IMR-90 (cell line): ENCODE measurements around the gene R3HDM4. TPM values are rescaled to one million over a fixed set of nuclear protein-coding genes. Genes with fewer than 3 reads are reported as not detected.

ENCODE experiments used
- ATAC-seq: fragments of 200-7000 bp; cut with Tn5 transposase; 2 replicates; pipeline ENCODE4 v1.9.1; 2020; ENCODE audit warnings: low read depth, mild to moderate bottlenecking, moderate library complexity
- BruUV-seq: library from RNA; stranded (reverse); fragments of 400-500 nt; replicated peaks from 2 replicates; lab custom pipeline; 2021; lab: Mats Ljungman, UMichigan
- CTCF ChIA-PET: fragments of 300-600 bp; formaldehyde crosslinking; extraction: SDS; loops from one replicate; lab custom pipeline; 2021; ENCODE audit warnings: antibody characterized with exemption; lab: Yijun Ruan, JAX
- POLR2A ChIA-PET: fragments of 300-600 bp; sonication (Branson Sonifier 250); formaldehyde crosslinking; loops from one replicate; lab custom pipeline; 2022; ENCODE audit warnings: antibody characterized with exemption; ENCODE audit not compliant: unreplicated experiment; lab: Charles Lee
- DNase-seq: peaks from one replicate; pipeline ENCODE4 v3.0.0; 2013
- H2AFZ ChIP-seq: replicated peaks from 2 replicates; pipeline ENCODE3; 2013; ENCODE audit warnings: low read length, mild to moderate bottlenecking; ENCODE audit not compliant: poor library complexity
- H2AK5ac ChIP-seq: 2 replicates; pipeline ENCODE4 v1.6.1; 2013; ENCODE audit warnings: low read depth, low read length, inconsistent platforms
- H2AK9ac ChIP-seq: replicated peaks from 2 replicates; pipeline ENCODE3; 2013; ENCODE audit warnings: mild to moderate bottlenecking, low read depth, low read length, moderate library complexity; ENCODE audit not compliant: poor library complexity
- H2BK120ac ChIP-seq: 2 replicates; pipeline ENCODE4 v1.6.1; 2013; ENCODE audit warnings: low read depth, low read length, inconsistent platforms
- H2BK15ac ChIP-seq: 3 replicates; pipeline ENCODE4 v1.6.1; 2013; ENCODE audit warnings: low read depth, low read length, inconsistent platforms
- H2BK20ac ChIP-seq: 2 replicates; pipeline ENCODE4 v1.6.1; 2013; ENCODE audit warnings: low read depth, mild to moderate bottlenecking, inconsistent platforms, low read length, moderate library complexity
- H2BK5ac ChIP-seq: 2 replicates; pipeline ENCODE4 v1.6.1; 2013; ENCODE audit warnings: mild to moderate bottlenecking, low read depth, low read length, inconsistent platforms; ENCODE audit not compliant: poor library complexity, severe bottlenecking
- H3K14ac ChIP-seq: replicated peaks from 2 replicates; pipeline ENCODE4 v1.6.1; 2013; ENCODE audit warnings: low read depth, low read length, inconsistent platforms
- H3K18ac ChIP-seq: 2 replicates; pipeline ENCODE4 v1.6.1; 2013; ENCODE audit warnings: low read depth, low read length, control low read depth
- H3K23ac ChIP-seq: 2 replicates; pipeline ENCODE4 v1.6.1; 2013; ENCODE audit warnings: low read depth, low read length, inconsistent platforms
- H3K27ac ChIP-seq: 2 replicates; pipeline ENCODE4 v1.5.1; 2013; ENCODE audit warnings: mild to moderate bottlenecking, control low read depth, low read length; ENCODE audit not compliant: insufficient read depth
- H3K27me3 ChIP-seq: 2 replicates; pipeline ENCODE4 v1.6.1; 2013; ENCODE audit warnings: low read length; ENCODE audit not compliant: control insufficient read depth, insufficient read depth
- H3K36me3 ChIP-seq: 2 replicates; pipeline ENCODE4 v1.6.1; 2013; ENCODE audit warnings: low read length, mixed read lengths; ENCODE audit not compliant: control insufficient read depth, insufficient read depth
- H3K4ac ChIP-seq: 2 replicates; pipeline ENCODE4 v1.6.1; 2013; ENCODE audit warnings: low read depth, low read length, inconsistent platforms
- H3K4me1 ChIP-seq: 2 replicates; pipeline ENCODE4 v1.6.1; 2013; ENCODE audit warnings: low read length, mixed read lengths; ENCODE audit not compliant: control insufficient read depth, insufficient read depth
- H3K4me2 ChIP-seq: 2 replicates; pipeline ENCODE4 v1.6.1; 2013; ENCODE audit warnings: low read depth, mild to moderate bottlenecking, control low read depth, low read length, moderate library complexity
- H3K4me3 ChIP-seq: 2 replicates; pipeline ENCODE4 v1.5.1; 2013; ENCODE audit warnings: low read depth, mild to moderate bottlenecking, control low read depth, low read length, moderate library complexity; ENCODE audit not compliant: insufficient read depth
- H3K56ac ChIP-seq: 2 replicates; pipeline ENCODE4 v1.6.1; 2013; ENCODE audit warnings: low read length, inconsistent platforms; ENCODE audit not compliant: insufficient read depth; ENCODE audit errors: extremely low read depth
- H3K79me1 ChIP-seq, 2 experiments: 2 replicates each; pipeline ENCODE4 v1.6.1; 2013; ENCODE audit warnings: low read length in 2 of 2, inconsistent platforms in 1 of 2, low read depth in 1 of 2
- H3K9ac ChIP-seq: 2 replicates; pipeline ENCODE4 v1.6.1; 2013; ENCODE audit warnings: low read depth, low read length, control low read depth
- H3K9me1 ChIP-seq: 2 replicates; pipeline ENCODE4 v1.6.1; 2013; ENCODE audit warnings: low read length, inconsistent platforms; ENCODE audit not compliant: insufficient read depth
- H3K9me3 ChIP-seq: 2 replicates; pipeline ENCODE4 v1.6.1; 2013; ENCODE audit warnings: low read length; ENCODE audit not compliant: control insufficient read depth, insufficient read depth
- H4K20me1 ChIP-seq: 2 replicates; pipeline ENCODE4 v1.6.1; 2013; ENCODE audit warnings: low read length, inconsistent platforms; ENCODE audit not compliant: insufficient read depth
- H4K5ac ChIP-seq: 2 replicates; pipeline ENCODE4 v1.6.1; 2013; ENCODE audit warnings: mild to moderate bottlenecking, low read depth, low read length, control low read depth
- H4K8ac ChIP-seq, 2 experiments: 2 replicates each; pipeline ENCODE4 v1.6.1; 2013; ENCODE audit warnings: low read depth in 2 of 2, low read length in 2 of 2, control low read depth in 1 of 2, inconsistent platforms in 1 of 2
- H4K91ac ChIP-seq: 2 replicates; pipeline ENCODE4 v1.6.1; 2013; ENCODE audit warnings: low read depth, low read length, inconsistent platforms; ENCODE audit not compliant: insufficient read depth
- BHLHE40 ChIP-seq: fragments of 150-350 bp; IDR thresholded peaks from 2 replicates; pipeline ENCODE4 v1.6.1; 2016; ENCODE audit warnings: mild to moderate bottlenecking, low read depth, low read length
- CTCF ChIP-seq: conservative IDR thresholded peaks from 2 replicates; pipeline ENCODE4 v1.5.1; 2012; ENCODE audit warnings: mild to moderate bottlenecking, low read depth, low read length, improper control_type of control experiment
- FOS ChIP-seq: fragments of 150-350 bp; IDR thresholded peaks from 2 replicates; pipeline ENCODE4 v1.6.1; 2016; ENCODE audit warnings: low read depth, low read length
- MAZ ChIP-seq: IDR thresholded peaks from 2 replicates; pipeline ENCODE4 v1.6.1; 2012; ENCODE audit warnings: low read depth, mild to moderate bottlenecking, low read length, improper control_type of control experiment, moderate library complexity, borderline replicate concordance
- RAD21 ChIP-seq: IDR thresholded peaks from 2 replicates; pipeline ENCODE4 v1.6.1; 2012; ENCODE audit warnings: low read length, improper control_type of control experiment
- SMC3 ChIP-seq: fragments of 150-350 bp; IDR thresholded peaks from 2 replicates; pipeline ENCODE4 v1.6.1; 2016; ENCODE audit warnings: low read depth, mild to moderate bottlenecking, antibody characterized with exemption, low read length, moderate library complexity
- WGBS, 2 experiments: methylation state at CpG; one replicate each; pipeline versions ENCODE4 v1.1.5 to v1.1.7; 2013; ENCODE audit warnings: missing lambda C conversion rate in 2 of 2; ENCODE audit not compliant: insufficient read length in 1 of 2; ENCODE audit errors: extremely low coverage in 2 of 2; 5-methylcytosine and 5-hydroxymethylcytosine counted together
- dilution Hi-C: fragments of 300-500 bp; cut with HindIII; formaldehyde crosslinking; loops from one replicate; pipeline ENCODE4 v1.14.3; 2018; ENCODE audit warnings: low sequenced_read_pairs; ENCODE audit not compliant: unreplicated experiment
- in situ Hi-C: fragments of 300-500 bp; cut with MboI; formaldehyde crosslinking; loops from 3 replicates; pipeline ENCODE4 v1.14.3; 2019; ENCODE audit warnings: low sequenced_read_pairs, inconsistent platforms, mixed read lengths
- intact Hi-C: fragments of 100-400 bp; cut with micrococcal nuclease; formaldehyde crosslinking; loops from 2 replicates; pipeline ENCODE4 v1.10.0; 2022
- polyA plus RNA-seq, 3 experiments: library from polyadenylated mRNA; depleted of rRNA; stranded (reverse); fragments of >200 nt; gene quantifications; 2 replicates each; pipeline ENCODE4 v1.2.3, GENCODE V29; 2012; ENCODE audit warnings: low replicate concordance in 1 of 3
- total RNA-seq: library from RNA; depleted of rRNA; stranded (reverse); fragments of >200 nt; gene quantifications from 2 replicates; pipeline ENCODE4 v1.2.3, GENCODE V29; 2012

The R3HDM4 gene
- total and polyA plus RNA-seq, 2 of the 4 experiments (the other 2 are of a cell fraction) = 9.0 to 51.5 TPM

- CTCF ChIA-PET = no interaction called here
- peak overlapping the region; percentile 38 to 87; a peak in 3 of 4 replicates for H4K8ac ChIP-seq
- peak overlapping the region; percentile 96 for H4K91ac ChIP-seq
- dilution Hi-C loops (no loop called here), in situ Hi-C loops (no loop called here), intact Hi-C loops (no loop called here)
- no peak overlapping the region; the same call in 1 of the 2 replicates for H3K14ac ChIP-seq
- H3K9me1 ChIP-seq = peaks cover 6% of the 10 kb centered on the region
- H4K5ac ChIP-seq = peak overlapping the region; percentile 52; the same call in 1 of the 2 replicates
- TF ChIP-seq MAZ (no peak), RAD21 (no peak), FOS (no peak), BHLHE40 (no peak), CTCF (no peak), SMC3 (no peak)
- H2BK120ac ChIP-seq = peak overlapping the region; percentile 86
- H3K9me3 ChIP-seq = no peaks in the 10 kb centered on the region
- peaks cover 46 to 88% of the 10 kb centered on the region in 2 experiments for H3K79me1 ChIP-seq
- POLR2A ChIA-PET = interaction anchor here (0.6 to 1.0 kb wide), 2 partner anchors 23 to 221 kb away, joined by 3 to 5 read pairs; no protein-coding TSS in a partner anchor
- H3K56ac ChIP-seq = no peak overlapping the region
- peak overlapping the region; percentile 91 for H3K23ac ChIP-seq
- peak overlapping the region; percentile 90 for H3K4ac ChIP-seq
- H3K36me3 ChIP-seq = peaks cover 24% of the 10 kb centered on the region; the same call in 1 of the 2 replicates
- no peaks in the 10 kb centered on the region for H3K27me3 ChIP-seq
- no peak for DNase-seq
- no peak overlapping the region for H3K4me2 ChIP-seq
- H2AK9ac ChIP-seq = peak overlapping the region; percentile 97
- H3K9ac ChIP-seq = no peak overlapping the region
- H3K27ac ChIP-seq = peak overlapping the region; percentile 33
- H4K20me1 ChIP-seq = peaks cover 47% of the 10 kb centered on the region
- H2BK5ac ChIP-seq = peak overlapping the region; percentile 86
- H2BK15ac ChIP-seq = no peak overlapping the region; the same call in 2 of the 3 replicates
- no peak overlapping the region for H3K4me3 ChIP-seq
- BruUV-seq = no TSS peak
- H2AK5ac ChIP-seq = peak overlapping the region; percentile 86
- H3K18ac ChIP-seq = no peak overlapping the region
- H2BK20ac ChIP-seq = peak overlapping the region; percentile 75
- peaks cover 37% of the 10 kb centered on the region for H3K4me1 ChIP-seq
- 76% methylated on average over 23 of the region's 55 CpGs; no CpG with 5 or more reads in 1 of the 2 experiments for WGBS, 2 experiments
- peak overlapping the region; percentile 75 for H2AFZ ChIP-seq
- no peak for ATAC-seq
Measured at GRCh38 chr19:955803-956765, 43.1 kb upstream of the R3HDM4 start.
